Mesenchymal stem cell (in vitro differentiated cells and primary cell): Measurements from ENCODE around the gene ARFGAP1.

ENCODE experiments used
- DNase-seq: peaks from one replicate; pipeline ENCODE4 v3.0.0-alpha.2; 2013
- H2AFZ ChIP-seq: one replicate; pipeline ENCODE4 v1.6.1; 2013; ENCODE audit warnings: low read depth, mild to moderate bottlenecking, control low read depth, inconsistent platforms, low read length, moderate library complexity
- H2AK5ac ChIP-seq: 2 replicates; pipeline ENCODE4 v1.6.1; 2013; ENCODE audit warnings: low read length, moderate library complexity, mild to moderate bottlenecking, inconsistent platforms; ENCODE audit not compliant: severe bottlenecking
- H2BK120ac ChIP-seq: one replicate; pipeline ENCODE4 v1.6.1; 2013; ENCODE audit warnings: low read depth, mild to moderate bottlenecking, inconsistent platforms, low read length, moderate library complexity
- H2BK12ac ChIP-seq, 2 experiments: one replicate each; pipeline ENCODE4 v1.6.1; 2013; ENCODE audit warnings: inconsistent platforms in 2 of 2, low read length in 2 of 2, mild to moderate bottlenecking in 2 of 2, moderate library complexity in 2 of 2, control low read depth in 1 of 2
- H2BK15ac ChIP-seq: one replicate; pipeline ENCODE4 v1.6.1; 2013; ENCODE audit warnings: mild to moderate bottlenecking, low read depth, inconsistent platforms; ENCODE audit not compliant: poor library complexity, severe bottlenecking
- H2BK5ac ChIP-seq: 2 replicates; pipeline ENCODE4 v1.6.1; 2013; ENCODE audit warnings: low read depth, mild to moderate bottlenecking, low read length, control low read depth, inconsistent platforms; ENCODE audit not compliant: poor library complexity, severe bottlenecking
- H3K14ac ChIP-seq, 2 experiments: one replicate each; pipeline ENCODE4 v1.6.1; 2013; ENCODE audit warnings: inconsistent platforms in 2 of 2, low read length in 2 of 2, control low read depth in 1 of 2, mild to moderate bottlenecking in 1 of 2, moderate library complexity in 1 of 2
- H3K18ac ChIP-seq, 2 experiments: one replicate each; pipeline ENCODE4 v1.6.1; 2013; ENCODE audit warnings: inconsistent platforms in 2 of 2, low read length in 2 of 2, control low read depth in 1 of 2, low read depth in 1 of 2, mild to moderate bottlenecking in 1 of 2
- H3K23ac ChIP-seq, 2 experiments: one replicate each; pipeline ENCODE4 v1.6.1; 2013; ENCODE audit warnings: inconsistent platforms in 2 of 2, low read length in 2 of 2, mild to moderate bottlenecking in 2 of 2, moderate library complexity in 2 of 2, control low read depth in 1 of 2
- H3K27ac ChIP-seq: 2 replicates; pipeline ENCODE4 v1.5.1; 2013; ENCODE audit warnings: mild to moderate bottlenecking, moderate library complexity, low read length, control low read depth, inconsistent platforms; ENCODE audit not compliant: poor library complexity, severe bottlenecking
- H3K27me3 ChIP-seq, 2 experiments: 2 replicates each; pipeline versions ENCODE4 v1.6.1 to v1.7.0; 2013; ENCODE audit warnings: low read length in 2 of 2, mild to moderate bottlenecking in 2 of 2, moderate library complexity in 2 of 2, control low read depth in 1 of 2, inconsistent platforms in 1 of 2; ENCODE audit not compliant: control insufficient read depth in 1 of 2, insufficient read depth in 1 of 2
- H3K36me3 ChIP-seq, 2 experiments: 2 replicates each; pipeline versions ENCODE4 v1.6.1 to v1.7.0; 2013; ENCODE audit warnings: low read length in 2 of 2, control low read depth in 1 of 2, inconsistent platforms in 1 of 2, low read depth in 1 of 2, mild to moderate bottlenecking in 1 of 2; ENCODE audit not compliant: insufficient read depth in 2 of 2, control insufficient read depth in 1 of 2
- H3K4ac ChIP-seq, 2 experiments: one replicate each; pipeline ENCODE4 v1.6.1; 2013; ENCODE audit warnings: inconsistent platforms in 2 of 2, low read length in 2 of 2, mild to moderate bottlenecking in 2 of 2, moderate library complexity in 2 of 2, control low read depth in 1 of 2, low read depth in 1 of 2
- H3K4me1 ChIP-seq: 2 replicates; pipeline ENCODE4 v1.6.1; 2013; ENCODE audit warnings: low read depth, low read length, control low read depth; ENCODE audit not compliant: control insufficient read depth, insufficient read depth
- H3K4me2 ChIP-seq: 2 replicates; pipeline ENCODE4 v1.6.1; 2013; ENCODE audit warnings: low read length, mild to moderate bottlenecking, inconsistent platforms; ENCODE audit not compliant: poor library complexity, severe bottlenecking
- H3K4me3 ChIP-seq, 2 experiments: 2 replicates each; pipeline versions ENCODE4 v1.5.1 to v1.7.0; 2013; ENCODE audit warnings: low read length in 2 of 2, mild to moderate bottlenecking in 2 of 2, control low read depth in 1 of 2, low read depth in 1 of 2; ENCODE audit not compliant: insufficient read depth in 1 of 2
- H3K79me1 ChIP-seq: replicated peaks from 2 replicates; pipeline ENCODE4 v1.6.1; 2013; ENCODE audit warnings: mild to moderate bottlenecking, control low read depth, low read length, inconsistent platforms; ENCODE audit not compliant: poor library complexity, severe bottlenecking
- H3K9ac ChIP-seq: 2 replicates; pipeline ENCODE4 v1.7.0; 2013; ENCODE audit warnings: mild to moderate bottlenecking, low read length, moderate library complexity
- H3K9me3 ChIP-seq: 2 replicates; pipeline ENCODE4 v1.7.0; 2013; ENCODE audit warnings: mild to moderate bottlenecking, low read length; ENCODE audit not compliant: control insufficient read depth
- H4K8ac ChIP-seq: one replicate; pipeline ENCODE4 v1.6.1; 2013; ENCODE audit warnings: inconsistent platforms, mild to moderate bottlenecking, low read length, moderate library complexity
- H4K91ac ChIP-seq: one replicate; pipeline ENCODE4 v1.6.1; 2013; ENCODE audit warnings: mild to moderate bottlenecking, low read length, inconsistent platforms
- WGBS: methylation state at CpG from one replicate; pipeline ENCODE4 v1.1.7; 2013; ENCODE audit warnings: mixed read lengths; 5-methylcytosine and 5-hydroxymethylcytosine counted together

The ARFGAP1 gene

GRCh38 chr20:63262836-63263235 lies 9.8 kb upstream of the ARFGAP1 start:
- Histone ChIP-seq H2BK15ac (peak overlapping the region; percentile 37), H3K79me1 (no peaks in the 10 kb centered on the region), H2BK120ac (no peak overlapping the region), H3K14ac (no peak overlapping the region), H4K91ac (no peak overlapping the region), H2AFZ (no peak overlapping the region), H3K18ac (no peak overlapping the region), H3K23ac (no peak overlapping the region), H3K36me3 (peaks cover 0 to 23% of the 10 kb centered on the region in 2 experiments), H3K4me2 (no peak overlapping the region), H2AK5ac (no peak overlapping the region), H2BK12ac (no peak overlapping the region), H3K9ac (no peak overlapping the region), H2BK5ac (no peak overlapping the region), H3K9me3 (no peaks in the 10 kb centered on the region), H3K27ac (no peak overlapping the region), H4K8ac (no peak overlapping the region), H3K4me3 (no peak overlapping the region), H3K4me1 (peaks cover 34% of the 10 kb centered on the region), H3K27me3 (peaks cover 14 to 88% of the 10 kb centered on the region in 2 experiments), H3K4ac (no peak overlapping the region)
- 83% methylated on average over 9 of the region's 9 CpGs for WGBS
- DNase-seq: no peak

GRCh38 chr20:63264000-63264399 lies 8.6 kb upstream of the ARFGAP1 start:
- Histone ChIP-seq H2BK12ac (no peak overlapping the region), H4K8ac (no peak overlapping the region), H3K79me1 (no peaks in the 10 kb centered on the region), H3K27ac (no peak overlapping the region), H2BK15ac (no peak overlapping the region), H3K36me3 (peaks cover 0 to 13% of the 10 kb centered on the region in 2 experiments), H3K4me1 (peaks cover 38% of the 10 kb centered on the region), H3K18ac (no peak overlapping the region), H3K4me2 (no peak overlapping the region), H3K9me3 (no peaks in the 10 kb centered on the region), H3K27me3 (peaks cover 14 to 88% of the 10 kb centered on the region in 2 experiments), H3K4ac (no peak overlapping the region), H2AK5ac (peak overlapping the region; percentile 4), H4K91ac (no peak overlapping the region), H2BK120ac (no peak overlapping the region), H3K14ac (no peak overlapping the region), H2AFZ (no peak overlapping the region), H3K9ac (no peak overlapping the region), H3K4me3 (no peak overlapping the region), H2BK5ac (no peak overlapping the region), H3K23ac (no peak overlapping the region)
- no peak for DNase-seq
- WGBS: 93% methylated on average over 10 of the region's 10 CpGs

DNA sequence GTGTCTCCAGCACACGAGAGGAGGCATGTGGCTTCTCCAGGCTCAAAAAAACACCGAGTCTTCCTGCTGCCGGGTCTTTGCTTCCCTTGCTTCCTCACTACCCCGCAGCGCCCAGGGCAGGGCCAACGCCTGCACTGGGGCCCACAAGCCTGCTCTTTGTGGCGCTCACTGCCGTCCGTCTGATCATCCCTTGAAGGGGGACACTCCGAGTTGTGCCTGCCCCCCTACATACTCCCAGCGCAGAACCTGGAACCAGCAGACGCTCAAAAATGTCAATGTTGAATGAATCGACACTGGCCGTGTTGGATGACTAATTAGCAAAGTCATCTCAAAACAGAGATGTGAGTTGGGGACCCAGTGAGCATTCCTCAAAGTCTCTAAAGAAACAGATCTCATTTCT lies 8.1 kb upstream of the ARFGAP1 start:
- H3K18ac ChIP-seq: no peak overlapping the region
- peaks cover 14 to 88% of the 10 kb centered on the region in 2 experiments for H3K27me3 ChIP-seq
- H2BK15ac ChIP-seq: no peak overlapping the region
- no peak overlapping the region for H2AK5ac ChIP-seq
- peaks cover 0 to 12% of the 10 kb centered on the region in 2 experiments for H3K36me3 ChIP-seq
- DNase-seq: no peak
- H3K9me3 ChIP-seq: no peaks in the 10 kb centered on the region
- H3K23ac ChIP-seq: no peak overlapping the region
- no peak overlapping the region for H2BK5ac ChIP-seq
- no peak overlapping the region for H3K27ac ChIP-seq
- H3K4ac ChIP-seq: no peak overlapping the region
- peaks cover 43% of the 10 kb centered on the region for H3K4me1 ChIP-seq
- H2BK120ac ChIP-seq: no peak overlapping the region
- H3K9ac ChIP-seq: no peak overlapping the region
- no peak overlapping the region for H4K8ac ChIP-seq
- H2BK12ac ChIP-seq: no peak overlapping the region
- no peak overlapping the region for H3K14ac ChIP-seq
- WGBS: 86% methylated on average over 14 of the region's 14 CpGs
- H4K91ac ChIP-seq: no peak overlapping the region
- no peak overlapping the region for H2AFZ ChIP-seq
- no peak overlapping the region for H3K4me2 ChIP-seq
- H3K79me1 ChIP-seq: no peaks in the 10 kb centered on the region
- H3K4me3 ChIP-seq: no peak overlapping the region

- Histone ChIP-seq H3K9me3 (no peaks in the 10 kb centered on the region), H2BK120ac (no peak overlapping the region), H3K14ac (no peak overlapping the region), H3K23ac (no peak overlapping the region), H3K36me3 (peaks cover 0 to 21% of the 10 kb centered on the region in 2 experiments), H3K79me1 (peaks cover 5% of the 10 kb centered on the region), H3K27ac (no peak overlapping the region), H2AK5ac (peak overlapping the region; percentile 9), H2BK12ac (no peak overlapping the region), H3K4me2 (no peak overlapping the region), H3K4me3 (no peak overlapping the region), H4K8ac (no peak overlapping the region), H2BK15ac (no peak overlapping the region), H3K9ac (no peak overlapping the region), H2AFZ (no peak overlapping the region), H3K4ac (no peak overlapping the region), H3K4me1 (peaks cover 33% of the 10 kb centered on the region), H3K27me3 (peaks cover 7 to 76% of the 10 kb centered on the region in 2 experiments), H3K18ac (no peak overlapping the region), H4K91ac (no peak overlapping the region), H2BK5ac (no peak overlapping the region)
- WGBS: 74% methylated on average over 10 of the region's 12 CpGs
- no peak for DNase-seq
Observed at GRCh38 chr20:63265891-63266515, 6.6 kb upstream of the ARFGAP1 start.
